HG03135 (cell line): ENCODE data around the gene RPL4.
"Not testable (repeated sequence)": the region's sequence is repeated elsewhere in the genome, so short reads cannot be mapped to it uniquely, and the experiment has no call there.

Source experiments
- ATAC-seq: cut with Tn5 transposase; IDR thresholded peaks from one replicate; pipeline ENCODE4 v1.9.1; 2021; ENCODE audit warnings: mild to moderate bottlenecking, moderate library complexity; ENCODE audit not compliant: unreplicated experiment

The RPL4 gene

DNA sequence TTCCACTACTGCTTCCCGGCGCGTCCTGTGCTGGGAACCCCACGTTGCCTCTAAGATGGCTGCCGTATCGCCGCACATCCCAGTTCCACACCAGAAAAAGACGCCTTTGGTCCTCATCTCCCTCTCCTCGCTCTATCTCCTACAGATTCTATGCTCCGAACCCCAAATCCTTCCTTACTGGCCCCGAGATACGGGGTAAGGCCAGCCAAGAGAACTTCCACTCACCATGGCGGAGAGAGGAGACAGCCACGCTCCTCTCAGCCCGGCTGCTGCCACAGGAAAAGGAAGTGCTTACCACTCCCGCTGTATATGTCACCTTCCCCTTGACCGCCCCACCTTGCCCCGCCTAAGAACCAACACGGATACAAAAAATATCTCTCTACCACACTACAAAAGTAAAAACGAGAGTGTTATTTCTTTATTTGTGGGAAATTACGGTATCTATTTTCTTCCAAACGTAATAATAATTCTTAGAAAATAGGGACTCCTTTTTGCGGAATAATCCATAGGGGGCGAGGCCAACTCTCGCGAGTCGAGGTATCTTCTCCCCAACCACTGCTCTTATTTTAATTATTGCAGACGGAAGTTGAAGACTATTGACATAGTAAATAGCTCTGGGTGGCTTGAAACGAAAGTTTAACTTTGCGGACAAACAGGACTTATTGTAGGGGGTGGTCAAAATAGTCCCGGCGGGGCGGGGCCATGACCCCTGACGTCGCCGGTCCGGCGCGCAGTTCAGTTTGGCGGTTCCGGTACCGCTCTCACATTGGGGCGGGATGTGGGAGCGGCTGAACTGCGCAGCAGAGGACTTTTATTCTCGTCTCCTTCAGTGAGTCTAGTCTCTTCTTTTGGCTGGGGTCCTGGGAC lies at the start of gene RPL4, which contains the start of gene ZWILCH:
RPL4 (minus strand) TSS at position 293 of the 867 bp plus-strand sequence; CDS start at position 228, 65 bp downstream.
ZWILCH (plus strand) TSS at position 764 of the 867 bp plus-strand sequence; CDS start at position 777, 13 bp downstream.
- peak; percentile 76 for ATAC-seq

DNA sequence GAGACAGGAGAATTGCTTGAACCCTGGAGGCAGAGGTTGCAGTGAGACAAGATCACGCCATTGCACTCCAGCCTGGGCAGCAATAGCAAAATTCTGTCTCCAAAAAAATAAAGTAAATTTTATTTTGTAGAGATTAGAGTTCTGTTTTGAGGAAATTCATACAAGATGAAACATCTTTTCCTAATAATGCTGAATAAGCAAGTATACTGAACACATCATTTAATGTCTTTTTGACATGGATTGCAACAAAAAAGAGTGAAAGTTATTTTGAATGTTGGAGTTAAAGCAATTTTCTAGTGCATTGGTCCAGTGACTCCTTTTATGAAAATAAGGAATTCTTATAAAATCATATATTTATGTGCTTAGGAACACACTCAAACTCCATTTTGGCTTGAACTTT lies 40.6 kb upstream of the RPL4 start:
- ATAC-seq = no peak

DNA sequence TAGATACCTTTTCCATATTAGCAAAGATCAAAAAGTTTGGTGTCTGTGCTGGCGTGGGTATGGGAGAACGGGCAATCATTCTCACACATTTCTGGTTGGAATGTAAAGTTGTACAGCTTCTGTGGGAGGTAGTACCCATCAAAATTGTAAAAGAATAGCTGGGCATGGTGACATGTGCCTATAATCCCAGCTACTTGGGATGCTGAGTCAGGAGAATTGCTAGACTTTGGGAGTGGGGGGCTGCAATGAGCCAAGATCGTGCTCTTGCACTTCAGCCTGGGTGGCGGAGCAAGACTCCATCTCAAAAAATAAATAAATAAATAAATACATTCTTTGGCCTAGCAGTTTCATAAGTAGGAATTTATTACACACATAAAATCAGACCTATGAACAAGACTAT lies 38.2 kb upstream of the RPL4 start:
- ATAC-seq = no peak

DNA sequence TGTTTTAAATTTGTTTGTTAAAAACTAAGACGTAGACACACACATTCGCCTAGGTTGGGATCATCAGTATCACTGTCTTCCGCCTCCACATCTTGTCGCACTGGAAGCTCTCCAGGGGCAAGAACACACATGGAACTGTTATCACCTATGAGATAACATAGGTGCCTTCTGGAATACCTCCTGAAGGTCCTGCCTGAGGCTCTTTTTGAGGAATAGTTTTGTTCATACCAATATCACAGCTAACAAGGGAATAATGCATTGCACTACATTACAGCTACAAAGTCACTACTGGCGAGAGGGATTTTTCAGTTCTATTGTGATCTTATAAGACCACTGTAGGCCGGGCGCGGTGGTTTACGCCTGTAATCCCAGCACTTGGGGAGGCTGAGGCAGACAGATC lies 30.4 kb upstream of the RPL4 start:
- ATAC-seq = no peak

DNA sequence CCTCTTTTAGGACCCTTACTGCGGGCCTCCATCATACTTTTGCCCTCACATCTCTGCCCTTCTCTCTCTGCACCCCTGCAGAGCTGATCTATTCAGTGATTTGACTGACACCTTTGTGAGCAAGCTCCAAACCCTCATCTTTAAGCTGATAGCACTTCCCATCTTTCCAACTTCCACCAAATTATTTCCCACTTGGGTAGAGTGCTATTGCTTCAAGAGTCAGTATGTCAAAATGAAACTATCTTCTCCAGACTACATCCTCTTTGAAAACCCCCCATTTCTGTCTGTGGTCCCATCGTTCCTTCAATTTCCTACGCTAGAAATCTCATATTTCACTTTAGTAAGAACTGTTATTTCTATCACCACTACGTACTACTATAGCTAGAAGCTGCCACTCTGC lies 20.2 kb upstream of the RPL4 start:
- ATAC-seq = no peak

DNA sequence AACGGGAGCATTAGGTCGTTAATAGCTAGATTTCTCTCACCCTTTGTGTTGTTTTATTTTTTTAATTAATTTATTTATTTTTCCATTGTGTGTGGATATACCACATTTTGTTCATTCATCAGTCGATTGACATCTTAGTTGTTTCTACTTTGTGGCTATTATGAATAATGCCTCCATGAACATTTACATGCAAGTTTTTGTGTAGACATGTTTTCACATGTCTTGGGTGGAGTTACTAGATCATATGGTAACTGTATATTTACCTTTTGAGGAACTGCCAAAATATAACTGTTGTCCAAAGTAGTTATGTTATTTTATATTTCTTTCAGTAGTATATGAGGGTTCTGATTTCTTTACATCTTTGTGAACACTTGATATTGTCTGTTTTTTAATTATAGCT lies 19.3 kb upstream of the RPL4 start:
- ATAC-seq = no peak

DNA sequence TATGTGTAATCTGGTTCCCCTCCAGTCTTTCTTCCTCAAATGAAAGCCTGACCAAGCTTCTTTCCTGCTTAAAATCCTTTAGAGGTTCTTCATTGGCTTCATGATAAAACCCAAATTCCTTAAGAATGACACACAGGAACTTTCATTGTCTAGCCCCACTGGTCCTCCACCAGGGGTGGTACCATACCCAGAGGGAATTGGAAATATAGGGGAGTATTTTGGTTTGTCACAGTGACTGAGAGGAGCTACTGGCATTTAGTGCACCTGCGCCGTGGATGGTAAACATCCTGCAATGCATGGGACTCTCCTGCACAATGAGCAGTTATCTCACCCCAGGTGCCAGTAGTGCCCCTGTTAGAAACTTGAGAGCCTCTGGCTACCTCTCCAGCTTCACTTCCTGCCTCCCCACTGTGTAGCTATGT lies 11.3 kb upstream of the RPL4 start:
- ATAC-seq = no peak

DNA sequence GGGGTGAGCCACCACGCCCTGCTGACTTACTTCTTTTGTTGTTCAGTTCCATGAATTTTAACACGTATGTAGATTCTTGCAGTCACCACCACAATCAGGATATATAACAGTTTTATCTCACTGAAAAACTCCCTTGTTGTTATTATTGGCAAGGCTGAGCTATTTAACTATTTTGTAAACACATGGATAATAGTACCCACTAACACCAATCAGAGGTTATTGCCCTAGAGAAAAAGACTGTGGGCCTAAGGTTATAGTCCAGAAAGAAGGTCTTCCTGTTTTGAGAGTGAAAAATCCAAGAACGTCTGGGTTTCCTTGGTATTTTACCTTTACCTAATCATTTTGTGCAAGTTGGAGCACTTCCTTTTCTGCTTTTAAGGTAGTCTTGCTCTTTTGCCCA lies 9.9 kb upstream of the RPL4 start:
- no peak for ATAC-seq

DNA sequence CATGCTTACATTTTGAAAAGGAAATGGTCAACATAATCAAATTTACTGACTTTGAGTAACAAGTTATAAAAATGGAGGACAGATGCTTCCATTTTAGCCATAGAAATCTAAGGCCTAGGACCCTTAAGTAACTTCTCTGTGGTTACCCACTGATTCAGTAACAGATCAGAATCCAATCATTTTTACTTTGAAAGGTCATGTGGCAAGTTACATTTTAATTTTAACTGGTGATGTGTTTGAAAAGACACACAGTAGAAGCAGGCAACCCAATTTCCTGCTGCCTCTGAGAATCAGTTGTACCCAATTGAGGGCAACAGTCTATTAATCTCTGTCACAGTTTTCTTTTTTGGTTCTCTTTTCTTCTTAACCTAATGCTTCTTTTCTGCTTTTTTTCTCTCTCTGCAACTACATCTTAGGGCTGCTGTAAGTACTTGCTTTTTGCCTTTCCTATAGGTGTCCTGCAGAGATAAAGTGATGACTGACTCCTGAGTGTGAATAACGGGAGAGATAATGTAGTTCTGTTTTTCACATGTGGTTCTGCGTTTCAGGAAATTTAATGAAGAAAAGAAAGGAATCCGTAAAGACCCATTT lies 3.7 kb upstream of the RPL4 start:
- ATAC-seq = no peak

DNA sequence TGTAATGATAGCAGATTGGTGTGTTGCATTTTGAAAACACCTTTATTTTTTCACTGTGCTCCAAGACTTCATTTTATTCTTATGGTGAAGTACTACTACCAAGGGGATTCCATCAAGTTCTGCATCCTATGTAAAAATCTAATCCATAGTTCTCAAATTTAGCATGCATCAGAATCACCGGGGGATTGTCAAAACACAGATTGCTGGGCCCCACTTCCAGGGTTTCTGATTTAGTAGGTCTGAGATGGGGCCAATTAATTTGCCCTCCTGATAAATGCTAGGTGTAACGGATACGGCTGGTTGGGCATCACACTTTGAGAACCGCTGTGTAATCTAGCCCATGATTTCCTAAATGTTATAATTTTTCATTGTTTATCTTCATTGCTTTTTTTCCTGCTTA lies 1.2 kb upstream of the RPL4 start:
- no peak for ATAC-seq

DNA sequence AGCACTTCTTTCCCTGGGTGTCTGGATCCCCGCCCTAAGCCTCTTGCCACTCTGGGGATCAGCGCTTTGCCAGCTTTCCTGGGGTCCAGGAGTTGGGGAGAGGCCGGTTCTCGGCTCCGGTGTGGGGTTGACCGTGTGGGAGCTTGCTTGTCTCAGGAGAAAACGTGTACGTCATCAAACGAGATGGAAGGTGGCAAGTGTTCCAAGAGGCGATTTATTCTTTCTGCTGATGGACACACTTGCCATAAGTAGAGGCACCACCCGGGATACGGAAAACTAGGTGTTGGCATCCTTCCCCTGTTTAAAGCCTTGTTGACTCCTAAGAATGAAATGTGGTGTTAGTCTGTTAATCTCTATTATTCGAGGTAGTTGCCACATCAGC lies 766 bp upstream of the RPL4 start:
- no peak for ATAC-seq

DNA sequence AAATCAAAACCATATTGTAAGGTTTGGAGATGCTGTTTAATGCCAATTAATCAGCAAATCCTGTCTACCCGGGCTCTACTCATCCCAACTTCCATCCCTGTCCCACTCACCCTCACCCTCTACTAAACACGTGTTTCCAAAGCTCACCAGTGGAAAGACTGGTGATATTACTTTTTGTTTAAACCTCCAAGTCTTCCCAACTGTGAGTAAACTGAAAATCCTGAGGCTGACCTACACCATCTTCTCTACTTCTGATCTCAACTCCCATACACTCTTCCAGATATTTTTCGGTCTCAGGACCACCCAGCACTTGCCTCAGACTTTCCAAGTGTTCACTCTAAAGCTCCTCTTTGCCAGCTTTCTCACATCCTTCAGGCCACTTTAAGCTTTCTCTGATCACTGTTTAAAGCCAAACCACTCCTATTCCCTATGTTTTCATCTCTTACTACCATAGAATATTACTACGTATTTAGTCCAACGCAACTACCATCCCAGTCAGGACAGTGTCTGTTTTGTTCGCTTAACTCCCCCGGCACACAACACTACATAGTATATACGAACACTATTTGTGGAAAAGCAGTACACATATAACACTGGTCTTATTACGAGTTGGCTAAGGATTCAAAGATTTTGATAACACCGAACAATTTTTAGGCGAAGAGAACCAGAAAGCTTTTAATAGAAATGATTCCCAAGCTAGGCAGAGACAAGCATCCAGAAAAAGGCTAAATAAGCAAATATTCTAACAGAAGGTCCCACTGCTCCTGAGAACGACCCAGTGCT lies 684 bp downstream of the RPL4 start:
- ATAC-seq = no peak

DNA sequence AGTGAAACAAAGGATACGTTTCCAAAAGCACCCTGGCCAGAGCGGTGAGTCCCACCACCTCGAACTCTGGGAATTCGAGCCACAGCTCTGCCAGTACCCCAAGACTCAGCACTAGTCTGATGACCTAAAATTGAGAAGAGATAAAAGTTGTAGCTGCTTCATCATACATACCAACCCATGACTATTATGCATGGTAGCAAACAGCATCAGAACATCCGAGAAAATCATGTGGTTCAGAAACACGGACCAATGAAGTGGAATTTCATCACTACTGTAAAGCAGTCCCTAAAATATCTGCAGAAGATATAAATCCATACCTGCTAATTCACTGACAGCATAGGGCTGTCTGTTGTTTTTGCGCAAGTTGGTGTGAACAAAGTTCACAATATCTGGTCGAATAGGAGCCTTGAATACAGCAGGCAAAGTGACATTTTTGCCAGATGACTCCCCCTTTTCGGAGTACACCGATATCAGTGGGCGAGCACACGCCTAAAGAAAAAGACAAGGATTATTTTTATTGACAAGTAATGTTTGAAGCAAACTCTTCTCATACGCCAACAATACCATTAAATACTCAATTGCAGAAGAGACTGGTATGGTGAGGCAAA lies 1.5 kb downstream of the RPL4 start:
- ATAC-seq = not testable (repeated sequence)

DNA sequence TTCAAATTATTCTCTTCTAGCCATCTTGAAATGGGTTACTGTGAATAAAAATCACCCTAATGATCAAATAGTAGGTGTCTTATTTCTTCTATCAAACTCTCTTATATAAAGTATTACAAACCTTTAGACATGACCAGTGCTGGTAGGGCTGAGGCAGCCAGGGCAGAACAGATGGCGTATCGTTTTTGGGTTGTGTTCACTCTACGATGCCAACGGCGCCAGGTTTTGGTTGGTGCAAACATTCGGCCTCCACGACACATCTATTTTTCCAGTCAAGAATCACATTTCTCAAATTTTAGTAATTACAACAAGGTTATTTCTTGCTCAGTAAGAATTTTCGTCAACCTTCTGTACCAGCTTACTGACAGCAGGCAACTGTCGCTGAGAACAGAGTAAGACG lies 2.2 kb downstream of the RPL4 start:
- ATAC-seq = no peak

DNA sequence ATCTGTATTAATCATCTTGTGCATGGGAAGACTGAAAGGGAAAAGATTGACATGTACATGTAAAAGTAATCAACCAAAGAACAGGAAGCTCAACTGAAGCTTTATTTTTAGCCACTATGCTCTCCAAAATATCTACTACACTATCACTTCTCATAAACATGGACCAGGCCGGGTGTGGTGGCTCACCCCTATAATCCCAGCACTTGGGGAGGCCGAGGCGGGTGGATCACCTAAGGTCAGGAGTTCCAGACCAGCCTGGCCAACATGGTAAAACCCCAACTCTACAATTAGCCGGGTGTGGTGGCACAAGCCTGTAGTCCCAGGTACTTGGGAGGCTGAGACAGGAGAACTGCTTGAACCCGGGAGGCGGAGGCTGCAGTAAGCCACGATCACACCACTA lies 4.3 kb downstream of the RPL4 start:
- not testable (repeated sequence) for ATAC-seq

DNA sequence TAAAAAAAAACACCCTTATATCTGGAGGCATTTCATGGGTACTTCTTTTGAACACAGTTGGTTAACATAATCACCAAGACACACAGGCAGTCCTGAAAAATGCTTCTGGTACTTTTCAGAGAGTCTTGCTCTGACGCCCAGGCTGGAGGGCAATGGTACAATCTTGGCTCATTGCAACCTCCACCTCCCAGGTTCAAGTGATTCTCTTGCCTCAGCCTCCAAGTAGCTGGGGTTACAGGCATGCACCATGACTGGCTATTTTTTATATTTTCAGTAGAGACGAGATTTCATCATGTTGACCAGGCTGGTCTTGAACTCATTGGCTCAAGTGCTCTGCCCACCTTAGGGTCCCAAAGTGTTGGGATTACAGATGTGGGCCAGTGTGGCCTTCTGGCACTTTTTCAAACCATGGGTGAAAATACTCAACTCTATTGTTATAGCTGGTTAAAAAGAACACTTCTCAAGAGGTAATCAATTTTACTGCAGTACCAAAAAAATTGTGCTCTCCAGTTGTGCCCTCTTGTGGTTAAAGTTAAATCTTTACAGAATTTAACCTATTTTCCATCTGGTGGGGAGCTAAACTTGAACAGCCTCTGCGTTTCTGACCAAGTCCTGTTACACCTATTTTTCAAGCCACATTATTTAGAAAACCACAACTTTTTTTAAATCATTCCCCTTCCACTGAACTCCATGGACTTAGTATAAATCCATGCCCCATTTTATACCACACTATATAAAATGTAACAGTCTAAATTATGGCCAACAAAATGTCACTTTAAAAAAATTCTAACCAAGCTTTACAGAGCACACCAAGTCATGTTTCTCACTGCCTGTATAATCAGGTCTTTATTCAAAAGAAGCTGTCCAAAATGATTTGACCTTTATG lies 5.9 kb downstream of the RPL4 start:
- no peak for ATAC-seq

DNA sequence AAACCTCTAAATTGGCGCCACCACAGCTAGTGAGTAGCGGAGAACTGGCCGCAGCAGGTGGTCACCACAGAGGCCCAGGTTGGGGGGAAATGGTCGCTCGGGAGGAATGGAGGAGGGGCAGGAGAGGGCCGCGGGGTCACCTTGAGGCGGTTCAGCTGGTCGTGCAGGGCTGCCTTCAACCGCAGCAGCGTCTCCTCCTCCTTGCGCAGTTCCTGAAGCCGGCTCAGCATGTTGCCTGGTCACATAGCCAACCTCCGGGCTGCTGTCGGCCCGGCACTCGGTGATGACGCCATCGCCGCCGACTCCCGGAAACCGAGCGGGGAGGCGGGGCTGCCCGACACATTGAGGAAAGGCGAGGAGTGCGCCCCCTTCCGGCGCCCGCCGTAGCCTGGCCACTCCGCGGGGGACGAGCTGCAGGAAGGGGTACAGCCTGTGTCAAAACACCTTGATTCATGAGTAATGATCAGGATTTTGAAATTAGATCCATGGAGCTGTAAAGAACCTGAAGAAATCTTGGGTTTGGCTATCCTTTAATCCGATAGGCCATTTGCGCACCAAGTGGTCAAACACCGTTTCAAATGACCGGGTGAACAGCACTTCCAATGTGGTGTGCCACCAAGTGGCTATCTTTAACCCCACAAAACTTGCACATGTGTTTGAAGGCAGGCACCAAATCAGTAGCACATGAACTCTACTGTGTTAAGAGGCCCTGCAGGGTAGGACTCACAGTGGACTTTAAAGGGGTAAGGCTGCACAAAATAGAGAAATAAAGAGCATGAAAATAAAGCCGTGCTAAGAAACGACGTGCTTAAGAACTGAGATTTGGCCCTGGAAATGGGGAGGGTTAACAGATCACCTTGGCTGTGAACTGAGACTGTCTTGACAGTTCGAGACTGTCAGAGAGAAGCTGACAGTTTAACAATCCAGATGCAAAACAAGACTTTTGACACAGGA lies 6.9 kb downstream of the RPL4 start, which contains the start of gene SNAPC5:
SNAPC5 (minus strand) TSS at position 261 of the 954 bp plus-strand sequence; CDS start at position 230, 31 bp downstream.
- peak; percentile 84 for ATAC-seq

DNA sequence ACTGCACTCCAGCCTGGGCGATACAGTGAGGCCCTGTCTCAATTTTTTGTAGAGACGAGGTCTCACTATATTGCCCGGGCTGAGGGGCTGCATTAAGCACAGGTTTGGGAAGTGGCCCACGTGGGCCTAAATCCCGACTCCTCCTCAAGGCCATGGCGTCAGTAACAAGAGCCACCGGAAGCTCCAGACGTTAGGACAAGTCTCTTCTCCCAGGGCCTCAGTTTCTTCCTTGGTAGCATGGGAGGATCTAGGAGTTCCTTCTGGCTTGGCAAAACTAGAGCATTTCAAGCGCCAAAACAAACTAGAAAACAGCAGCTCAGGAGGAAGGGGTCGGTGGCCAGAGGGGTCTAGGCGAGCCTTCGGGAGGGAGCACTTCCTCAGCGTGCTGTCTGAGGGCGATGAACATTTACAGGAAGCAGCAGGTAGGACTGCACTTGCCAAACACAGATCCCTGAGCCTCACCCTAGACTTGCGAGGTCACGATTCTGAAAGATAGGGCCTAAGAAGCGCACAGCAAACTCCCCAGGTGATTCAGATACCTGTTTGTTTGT lies 7.6 kb downstream of the RPL4 start:
- peak; percentile 10 for ATAC-seq

DNA sequence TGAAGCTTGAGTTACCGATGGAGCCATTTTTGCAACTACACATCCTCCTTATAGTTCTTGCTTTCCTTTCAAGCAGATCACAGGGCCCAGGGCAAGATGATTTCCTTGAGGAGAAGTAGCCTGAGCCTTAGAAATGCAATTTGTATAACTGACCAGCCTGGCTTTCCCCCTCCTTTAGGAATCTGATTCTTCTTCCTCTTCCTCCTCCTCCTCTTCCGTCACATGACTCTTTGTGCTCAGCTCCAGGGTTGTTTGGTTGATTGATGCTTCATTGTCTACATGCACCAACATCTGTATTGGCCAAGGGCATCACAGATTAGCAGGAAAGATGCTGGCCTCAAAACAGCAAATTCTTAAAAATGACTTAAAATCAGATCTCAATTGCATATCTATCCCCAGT lies 10.4 kb downstream of the RPL4 start:
- ATAC-seq = no peak
